GM18870 (cell line): ENCODE data around the gene CYP4B1.
"Not testable (repeated sequence)": the region's sequence is repeated elsewhere in the genome, so short reads cannot be mapped to it uniquely, and the experiment has no call there.

Experiments
- ATAC-seq: cut with Tn5 transposase; IDR thresholded peaks from one replicate; pipeline ENCODE4 v1.9.1; 2021; ENCODE audit warnings: moderate library complexity; ENCODE audit not compliant: unreplicated experiment

CYP4B1 gene

GRCh38 chr1:46812996-46813857 is 14.4 kb downstream of the CYP4B1 start:
- no peak for ATAC-seq

- ATAC-seq, result no peak
These were observed 15.1 kb downstream of the CYP4B1 start for GRCh38 chr1:46813858-46814396.

GRCh38 chr1:46815133-46815532 is 16.3 kb downstream of the CYP4B1 start:
- ATAC-seq, result no peak

- ATAC-seq, result no peak
These were observed 18.1 kb downstream of the CYP4B1 start for GRCh38 chr1:46816930-46817329.

- no peak for ATAC-seq
These were observed 19.0 kb downstream of the CYP4B1 start for GRCh38 chr1:46817814-46818213.

GRCh38 chr1:46818591-46818990 is 19.7 kb downstream of the CYP4B1 start:
- ATAC-seq, result no peak

- ATAC-seq, result no peak
These were observed 20.5 kb downstream of the CYP4B1 start for GRCh38 chr1:46819335-46819734.

- ATAC-seq, result no peak
These were observed 21.2 kb downstream of the CYP4B1 start for GRCh38 chr1:46820076-46820475.

- no peak for ATAC-seq
These were observed 21.8 kb downstream of the CYP4B1 start for GRCh38 chr1:46820560-46821060.

GRCh38 chr1:46822248-46822826 is 23.5 kb downstream of the CYP4B1 start:
- no peak for ATAC-seq

- ATAC-seq, result no peak
These were observed 24.3 kb downstream of the CYP4B1 start for GRCh38 chr1:46823151-46823550.

GRCh38 chr1:46826892-46827291 is 28.0 kb downstream of the CYP4B1 start:
- ATAC-seq, result not testable (repeated sequence)

GRCh38 chr1:46830665-46831322 is 31.9 kb downstream of the CYP4B1 start:
- ATAC-seq, result no peak

- ATAC-seq, result not testable (repeated sequence)
These were observed 36.6 kb downstream of the CYP4B1 start for GRCh38 chr1:46835469-46835868.

- not testable (repeated sequence) for ATAC-seq
These were observed 47.5 kb downstream of the CYP4B1 start for GRCh38 chr1:46846386-46846785.

GRCh38 chr1:46857660-46858065 is 58.8 kb downstream of the CYP4B1 start:
- ATAC-seq, result not testable (repeated sequence)

- no peak for ATAC-seq
These were observed 63.5 kb downstream of the CYP4B1 start for GRCh38 chr1:46862348-46862747.
